Measurements from ENCODE around the gene B4GALNT3.

Gene B4GALNT3

DNA sequence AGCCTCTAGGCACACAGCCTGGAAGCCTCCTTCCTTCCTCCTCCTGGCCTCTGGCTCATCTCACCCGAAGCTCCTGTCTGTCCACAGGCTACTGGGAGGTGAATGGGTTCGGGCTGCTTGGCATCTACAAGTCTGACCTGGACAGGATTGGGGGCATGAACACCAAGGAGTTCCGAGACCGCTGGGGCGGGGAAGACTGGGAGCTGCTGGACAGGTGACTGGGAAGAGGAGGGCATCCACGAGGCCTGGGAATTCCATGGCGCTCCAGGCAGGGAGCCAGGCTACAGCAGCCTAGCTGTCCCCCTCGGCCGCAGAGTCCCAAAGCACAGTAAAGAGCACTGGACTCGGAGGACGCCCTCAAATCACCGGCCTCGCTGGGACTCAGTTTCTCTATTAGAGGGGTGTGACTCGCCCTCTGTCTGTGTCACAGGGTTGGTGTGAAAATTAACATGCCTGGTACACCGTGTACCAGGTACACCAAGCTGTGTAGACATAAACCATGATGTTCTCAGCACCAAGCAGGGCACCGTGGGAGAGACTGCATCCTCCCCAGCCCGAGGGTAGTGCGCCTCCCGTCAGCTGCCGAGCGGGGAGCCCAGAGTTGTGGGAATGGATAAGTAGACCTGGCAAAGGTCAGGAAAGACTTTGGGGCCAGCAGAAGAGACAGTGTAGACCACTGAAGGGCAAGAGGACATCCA lies 99.6 kb downstream of the B4GALNT3 start:
- no peaks in the 10 kb centered on the region for H3K9me3 ChIP-seq (ENCODE audit: control insufficient read depth, low read length)
- no peak overlapping the region for H3K4me3 ChIP-seq (ENCODE audit: extremely low read depth, insufficient read depth, low read length, poor library complexity, severe bottlenecking)
- 86 to 96% methylated on average over 15 to 20 of the region's 21 CpGs for WGBS, 2 experiments (ENCODE audit: insufficient coverage in 2 of 2)
- H3K27ac ChIP-seq (ENCODE audit: low read depth, low read length, severe bottlenecking) = no peak overlapping the region
- no peaks in the 10 kb centered on the region for H3K4me1 ChIP-seq (ENCODE audit: control insufficient read depth, insufficient read depth, low read length, poor library complexity, severe bottlenecking)
- H3K36me3 ChIP-seq (ENCODE audit: control insufficient read depth, insufficient read depth, low read length) = peaks cover 11% of the 10 kb centered on the region

DNA sequence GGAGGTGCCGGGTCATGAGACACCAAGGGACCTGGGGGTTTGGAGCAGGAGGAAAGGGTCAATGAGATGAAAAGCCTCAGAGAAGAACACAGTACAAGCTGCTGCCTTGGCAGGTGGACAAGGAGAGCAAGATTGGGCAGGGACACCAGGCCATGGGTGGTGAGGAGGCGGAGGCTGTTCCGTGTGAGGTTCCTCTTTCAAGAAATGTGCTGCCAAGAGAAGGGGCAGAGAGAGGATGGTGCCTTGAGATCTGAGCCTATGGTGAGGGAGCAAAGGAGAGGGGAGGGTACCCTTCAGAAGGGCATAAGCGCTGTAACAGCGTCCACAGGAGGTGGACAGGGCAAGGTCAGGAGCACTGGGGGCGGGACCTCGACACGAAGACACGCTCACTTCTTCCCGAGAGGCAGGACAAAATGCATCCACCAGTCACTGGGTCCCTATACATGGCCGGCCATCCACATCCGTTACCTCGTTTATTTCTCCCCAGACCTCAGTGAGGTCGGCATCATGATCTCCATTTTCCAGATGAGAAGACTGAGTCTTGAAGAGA lies 100.2 kb downstream of the B4GALNT3 start:
- Histone ChIP-seq H3K36me3 (ENCODE audit: control insufficient read depth, insufficient read depth, low read length) (peaks cover 11% of the 10 kb centered on the region), H3K4me3 (ENCODE audit: extremely low read depth, insufficient read depth, low read length, poor library complexity, severe bottlenecking) (no peak overlapping the region), H3K27ac (ENCODE audit: low read depth, low read length, severe bottlenecking) (no peak overlapping the region), H3K4me1 (ENCODE audit: control insufficient read depth, insufficient read depth, low read length, poor library complexity, severe bottlenecking) (no peaks in the 10 kb centered on the region), H3K9me3 (ENCODE audit: control insufficient read depth, low read length) (no peaks in the 10 kb centered on the region)
- 95 to 96% methylated on average over 10 to 14 of the region's 14 CpGs for WGBS, 2 experiments (ENCODE audit: insufficient coverage in 2 of 2)

DNA sequence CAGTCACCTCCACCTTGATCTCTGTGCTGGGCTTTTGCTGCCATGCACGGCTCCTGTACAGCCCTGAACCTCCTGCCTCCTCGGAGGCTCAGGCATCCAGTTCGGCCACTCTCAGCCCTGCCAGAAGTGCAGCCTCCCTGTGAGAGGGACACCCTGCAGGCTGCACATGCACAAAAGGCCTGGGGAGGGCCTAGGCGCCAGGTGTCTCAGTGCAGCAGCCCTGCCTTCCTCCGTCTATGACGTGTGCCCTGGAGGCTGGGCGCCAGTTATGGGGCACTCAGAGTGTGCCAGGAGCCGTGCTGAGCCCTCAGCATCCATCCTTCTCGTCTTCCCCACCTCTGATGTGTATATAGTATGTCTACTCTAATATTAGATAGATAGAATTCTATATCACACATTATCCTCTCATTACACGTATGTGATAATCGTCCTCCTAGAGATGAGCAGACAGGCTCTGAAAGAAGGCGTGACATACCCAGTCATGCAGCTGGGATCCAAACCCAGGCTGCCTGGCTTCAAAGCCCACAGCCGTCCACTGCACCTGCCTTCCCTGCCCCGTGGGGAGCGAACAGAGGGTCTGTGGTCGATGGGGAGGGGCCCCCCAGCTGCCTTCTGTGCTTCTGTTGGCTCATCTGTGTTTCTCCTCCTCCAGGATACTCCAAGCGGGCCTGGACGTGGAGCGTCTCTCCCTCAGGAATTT lies 101.1 kb downstream of the B4GALNT3 start:
- WGBS, 2 experiments (ENCODE audit: insufficient coverage in 2 of 2) = 87 to 91% methylated on average over 16 to 17 of the region's 19 CpGs
- Histone ChIP-seq H3K36me3 (ENCODE audit: control insufficient read depth, insufficient read depth, low read length) (peaks cover 6% of the 10 kb centered on the region), H3K9me3 (ENCODE audit: control insufficient read depth, low read length) (no peaks in the 10 kb centered on the region), H3K4me3 (ENCODE audit: extremely low read depth, insufficient read depth, low read length, poor library complexity, severe bottlenecking) (no peak overlapping the region), H3K4me1 (ENCODE audit: control insufficient read depth, insufficient read depth, low read length, poor library complexity, severe bottlenecking) (no peaks in the 10 kb centered on the region), H3K27ac (ENCODE audit: low read depth, low read length, severe bottlenecking) (no peak overlapping the region)

DNA sequence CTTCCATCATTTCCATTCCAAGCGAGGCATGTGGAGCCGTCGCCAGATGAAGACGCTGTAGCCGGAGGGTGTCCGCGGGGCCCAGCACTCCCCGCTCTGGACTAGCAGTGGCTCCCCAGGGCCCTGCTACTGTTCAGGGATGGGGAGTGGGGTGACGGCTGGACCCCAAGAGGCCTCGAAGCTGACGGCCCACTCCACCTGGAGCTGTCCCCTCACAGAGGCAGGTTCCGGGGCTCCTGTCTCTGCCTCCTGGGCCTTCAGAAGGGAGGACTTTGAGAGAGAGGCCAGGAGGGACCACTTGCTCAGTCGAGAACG lies 101.6 kb downstream of the B4GALNT3 start:
- Histone ChIP-seq H3K9me3 (ENCODE audit: control insufficient read depth, low read length) (no peaks in the 10 kb centered on the region), H3K36me3 (ENCODE audit: control insufficient read depth, insufficient read depth, low read length) (peaks cover 6% of the 10 kb centered on the region), H3K4me1 (ENCODE audit: control insufficient read depth, insufficient read depth, low read length, poor library complexity, severe bottlenecking) (no peaks in the 10 kb centered on the region), H3K4me3 (ENCODE audit: extremely low read depth, insufficient read depth, low read length, poor library complexity, severe bottlenecking) (no peak overlapping the region), H3K27ac (ENCODE audit: low read depth, low read length, severe bottlenecking) (no peak overlapping the region)
- 93 to 95% methylated on average over 9 to 13 of the region's 14 CpGs for WGBS, 2 experiments (ENCODE audit: insufficient coverage in 2 of 2)

DNA sequence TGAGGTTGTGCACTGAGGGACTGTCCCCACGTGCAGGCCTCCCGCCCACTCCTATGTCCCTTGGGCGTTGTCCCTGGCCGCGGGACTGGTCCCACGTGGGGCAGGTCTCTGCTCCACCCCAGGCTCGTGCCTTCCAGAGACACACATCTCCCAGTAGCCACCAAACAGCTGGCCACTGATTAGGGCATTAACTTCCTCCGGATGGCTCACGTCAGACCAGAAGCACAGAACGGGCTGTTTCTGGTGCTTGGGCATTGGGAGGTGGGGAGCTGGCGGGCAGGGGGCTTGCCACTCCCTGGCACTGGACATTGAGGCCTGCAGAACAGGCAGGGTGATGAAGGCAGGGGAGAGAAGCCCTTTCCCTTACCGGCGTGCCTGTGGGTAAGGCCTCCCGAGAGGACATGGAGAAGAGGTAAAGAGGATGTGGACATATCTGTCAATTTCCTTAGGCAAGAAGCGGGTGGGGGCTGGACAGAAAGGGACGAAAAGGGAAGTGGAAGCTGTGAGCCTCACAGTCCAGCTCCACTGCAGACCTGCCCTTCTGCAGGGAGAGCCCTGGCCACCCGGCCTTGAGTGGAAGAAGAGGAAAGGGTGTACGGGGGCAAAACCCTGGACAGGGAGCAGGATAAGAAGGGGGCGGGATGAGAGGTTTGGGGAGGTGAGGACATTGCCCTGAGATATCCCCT lies 102.3 kb downstream of the B4GALNT3 start:
- Histone ChIP-seq H3K27ac (ENCODE audit: low read depth, low read length, severe bottlenecking) (no peak overlapping the region), H3K9me3 (ENCODE audit: control insufficient read depth, low read length) (no peaks in the 10 kb centered on the region), H3K4me1 (ENCODE audit: control insufficient read depth, insufficient read depth, low read length, poor library complexity, severe bottlenecking) (no peaks in the 10 kb centered on the region), H3K4me3 (ENCODE audit: extremely low read depth, insufficient read depth, low read length, poor library complexity, severe bottlenecking) (no peak overlapping the region), H3K36me3 (ENCODE audit: control insufficient read depth, insufficient read depth, low read length) (peaks cover 4% of the 10 kb centered on the region)
- WGBS, 2 experiments (ENCODE audit: insufficient coverage in 2 of 2) = 86 to 88% methylated on average over 17 to 19 of the region's 19 CpGs

DNA sequence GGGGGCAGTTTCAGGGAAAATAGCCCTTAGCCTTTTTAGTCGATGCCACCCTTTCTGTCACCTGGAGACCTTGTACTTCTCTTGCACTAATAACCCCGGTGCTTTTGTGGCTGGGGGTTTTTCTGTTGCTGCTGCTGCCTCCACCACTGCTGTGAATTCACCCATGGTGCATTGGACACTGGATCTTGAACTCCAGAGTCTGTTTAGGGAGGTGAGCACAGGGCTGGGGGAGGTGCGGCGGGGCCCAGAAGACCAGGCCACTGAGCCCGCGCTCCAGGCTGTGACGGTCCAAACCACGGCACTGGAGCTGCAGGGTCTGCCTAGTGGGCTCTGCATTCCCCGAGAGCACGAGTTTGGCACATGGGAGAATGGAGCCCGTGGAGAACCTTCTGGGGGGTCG lies 102.9 kb downstream of the B4GALNT3 start:
- H3K4me3 ChIP-seq (ENCODE audit: extremely low read depth, insufficient read depth, low read length, poor library complexity, severe bottlenecking) = no peak overlapping the region
- 86 to 93% methylated on average over 9 to 11 of the region's 12 CpGs for WGBS, 2 experiments (ENCODE audit: insufficient coverage in 2 of 2)
- H3K27ac ChIP-seq (ENCODE audit: low read depth, low read length, severe bottlenecking) = no peak overlapping the region
- no peaks in the 10 kb centered on the region for H3K9me3 ChIP-seq (ENCODE audit: control insufficient read depth, low read length)
- no peaks in the 10 kb centered on the region for H3K4me1 ChIP-seq (ENCODE audit: control insufficient read depth, insufficient read depth, low read length, poor library complexity, severe bottlenecking)
- peaks cover 4% of the 10 kb centered on the region for H3K36me3 ChIP-seq (ENCODE audit: control insufficient read depth, insufficient read depth, low read length)

DNA sequence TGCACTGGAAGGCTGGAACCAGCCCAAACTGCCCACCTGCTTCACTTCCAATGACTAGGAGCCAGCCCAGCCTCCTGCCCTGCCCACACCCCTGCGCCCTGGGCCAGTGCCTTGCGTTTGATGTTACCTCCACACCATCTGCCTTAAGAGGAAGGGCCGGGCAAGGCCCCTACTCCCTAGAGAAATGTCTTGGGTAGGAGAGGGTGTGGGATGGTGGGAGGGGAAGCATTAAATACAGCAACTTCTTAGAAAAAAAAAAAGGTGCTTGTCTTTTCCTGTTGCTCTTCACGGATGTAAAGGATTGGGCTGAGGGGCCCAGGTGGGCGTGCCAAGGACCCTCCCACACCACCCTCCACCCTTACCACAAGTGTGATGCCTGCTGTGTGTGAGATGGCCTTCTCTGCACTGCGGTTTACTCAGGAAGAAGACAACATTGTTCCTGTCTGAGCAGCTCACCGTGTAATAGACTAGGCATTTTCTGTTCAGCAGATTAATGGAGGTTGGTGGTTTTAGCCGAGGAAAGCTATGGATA lies 103.6 kb downstream of the B4GALNT3 start:
- Histone ChIP-seq H3K4me1 (ENCODE audit: control insufficient read depth, insufficient read depth, low read length, poor library complexity, severe bottlenecking) (no peaks in the 10 kb centered on the region), H3K9me3 (ENCODE audit: control insufficient read depth, low read length) (no peaks in the 10 kb centered on the region), H3K36me3 (ENCODE audit: control insufficient read depth, insufficient read depth, low read length) (peaks cover 4% of the 10 kb centered on the region), H3K27ac (ENCODE audit: low read depth, low read length, severe bottlenecking) (no peak overlapping the region), H3K4me3 (ENCODE audit: extremely low read depth, insufficient read depth, low read length, poor library complexity, severe bottlenecking) (no peak overlapping the region)
- 80 to 97% methylated on average over 2 to 3 of the region's 8 CpGs for WGBS, 2 experiments (ENCODE audit: insufficient coverage in 2 of 2)

DNA sequence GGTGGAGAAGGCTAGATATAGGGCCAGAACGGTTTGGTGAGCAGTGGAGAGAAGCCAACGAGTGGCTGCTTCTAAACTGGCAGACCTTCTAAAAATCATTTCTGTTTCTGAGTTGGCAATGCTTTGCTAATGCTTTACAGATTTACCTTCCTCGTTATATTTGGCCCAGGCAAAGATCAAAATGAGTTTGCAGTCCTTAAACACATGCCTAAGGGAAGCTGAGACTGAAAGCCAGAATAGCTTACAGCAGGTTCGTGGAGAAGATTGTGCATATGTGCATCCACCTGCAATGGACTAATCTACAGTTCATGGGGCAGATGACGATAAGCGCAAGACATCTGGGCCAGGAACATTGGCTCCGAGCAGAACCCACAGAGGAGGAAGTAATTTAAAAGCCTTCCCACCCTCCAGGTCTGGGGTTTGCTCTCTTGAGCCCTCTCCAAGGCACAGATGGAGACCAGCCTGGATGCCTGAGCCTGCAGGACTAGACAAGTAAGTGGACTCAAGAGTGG lies 104.1 kb downstream of the B4GALNT3 start:
- WGBS, 2 experiments (ENCODE audit: insufficient coverage in 2 of 2) = 91 to 93% methylated on average over 7 of the region's 7 CpGs
- no peaks in the 10 kb centered on the region for H3K9me3 ChIP-seq (ENCODE audit: control insufficient read depth, low read length)
- H3K4me1 ChIP-seq (ENCODE audit: control insufficient read depth, insufficient read depth, low read length, poor library complexity, severe bottlenecking) = no peaks in the 10 kb centered on the region
- H3K4me3 ChIP-seq (ENCODE audit: extremely low read depth, insufficient read depth, low read length, poor library complexity, severe bottlenecking) = no peak overlapping the region
- peaks cover 4% of the 10 kb centered on the region for H3K36me3 ChIP-seq (ENCODE audit: control insufficient read depth, insufficient read depth, low read length)
- H3K27ac ChIP-seq (ENCODE audit: low read depth, low read length, severe bottlenecking) = no peak overlapping the region

DNA sequence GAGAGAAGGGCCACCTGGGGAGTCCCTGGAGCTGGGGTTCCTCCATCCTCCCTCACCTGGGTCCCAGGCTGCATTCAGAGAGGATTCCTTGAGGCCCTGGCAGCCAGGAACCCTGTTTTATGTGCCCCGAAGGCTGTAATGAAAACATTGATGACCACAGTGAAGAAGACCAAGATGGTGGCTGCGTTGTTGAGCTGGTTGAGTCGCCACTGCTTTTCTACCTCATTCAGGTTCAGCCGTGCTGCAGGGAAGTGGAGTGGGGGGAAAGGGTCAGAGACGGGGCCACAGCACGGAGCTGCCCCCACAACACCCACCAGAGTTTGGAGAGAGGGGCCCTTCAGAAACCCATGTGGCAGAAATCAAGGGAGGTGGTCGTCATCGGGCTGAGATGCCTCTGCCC lies 105.4 kb downstream of the B4GALNT3 start:
- Histone ChIP-seq H3K36me3 (ENCODE audit: control insufficient read depth, insufficient read depth, low read length) (no peaks in the 10 kb centered on the region), H3K4me1 (ENCODE audit: control insufficient read depth, insufficient read depth, low read length, poor library complexity, severe bottlenecking) (no peaks in the 10 kb centered on the region), H3K4me3 (ENCODE audit: extremely low read depth, insufficient read depth, low read length, poor library complexity, severe bottlenecking) (no peak overlapping the region), H3K9me3 (ENCODE audit: control insufficient read depth, low read length) (no peaks in the 10 kb centered on the region), H3K27ac (ENCODE audit: low read depth, low read length, severe bottlenecking) (no peak overlapping the region)
- WGBS, 2 experiments (ENCODE audit: insufficient coverage in 2 of 2) = 95 to 98% methylated on average over 5 to 6 of the region's 8 CpGs

DNA sequence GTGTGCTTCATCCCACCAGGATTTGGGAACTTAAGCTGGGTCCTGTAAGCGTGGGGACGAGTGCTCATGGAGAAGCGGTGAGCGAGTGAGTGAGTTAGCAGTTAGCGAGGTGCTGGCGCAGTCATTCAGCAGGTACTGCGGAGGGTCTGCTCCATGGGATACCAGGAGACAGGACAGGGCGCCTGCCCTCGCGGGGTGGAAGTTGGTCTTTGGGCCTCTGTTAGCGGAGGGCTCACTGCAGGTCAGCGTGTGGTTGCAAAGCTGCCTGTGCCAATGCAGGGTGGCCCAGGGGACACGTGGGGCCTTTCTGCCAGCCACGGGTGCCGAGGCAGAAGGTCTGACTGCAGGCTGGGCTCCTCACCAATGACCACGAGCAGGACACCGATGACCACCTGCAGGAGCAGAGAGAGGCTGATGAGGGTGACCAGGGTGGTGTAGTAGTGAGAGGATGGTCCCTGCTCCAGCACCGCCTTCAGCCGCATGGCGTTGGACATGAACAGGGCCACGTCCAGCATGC lies 105.9 kb downstream of the B4GALNT3 start:
- Histone ChIP-seq H3K27ac (ENCODE audit: low read depth, low read length, severe bottlenecking) (no peak overlapping the region), H3K9me3 (ENCODE audit: control insufficient read depth, low read length) (no peaks in the 10 kb centered on the region), H3K36me3 (ENCODE audit: control insufficient read depth, insufficient read depth, low read length) (no peaks in the 10 kb centered on the region), H3K4me1 (ENCODE audit: control insufficient read depth, insufficient read depth, low read length, poor library complexity, severe bottlenecking) (peaks cover 1% of the 10 kb centered on the region), H3K4me3 (ENCODE audit: extremely low read depth, insufficient read depth, low read length, poor library complexity, severe bottlenecking) (no peak overlapping the region)
- 92 to 96% methylated on average over 18 of the region's 21 CpGs for WGBS, 2 experiments (ENCODE audit: insufficient coverage in 2 of 2)

Measured in mesodermal cell (in vitro differentiated cells).